ENCODE results near the gene PRX. TPM values are rescaled to one million over a fixed set of nuclear protein-coding genes. Genes with fewer than 3 reads are reported as not detected.

PRX gene
- total RNA-seq, 1 experiment from 2014 or later: 4.8 TPM

DNA sequence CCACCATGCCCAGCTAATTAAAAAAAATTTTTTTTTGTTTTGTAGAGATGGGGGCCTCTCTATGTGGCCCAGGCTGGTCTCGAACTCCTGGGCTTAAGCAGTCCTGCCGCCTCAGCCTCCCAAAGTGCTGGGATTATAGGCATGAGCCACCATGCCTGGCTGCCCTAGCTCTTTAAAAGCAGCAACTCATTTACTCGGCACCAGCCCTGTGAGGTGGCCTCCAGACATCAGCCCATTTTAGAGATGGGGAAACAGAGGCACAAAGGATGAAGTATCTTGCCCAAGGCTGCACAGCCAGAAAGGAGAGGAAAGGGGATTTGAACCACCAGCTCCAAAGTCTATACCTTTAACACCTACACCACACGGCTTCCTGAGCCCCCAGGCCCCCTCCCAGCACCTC lies 312 bp downstream of the PRX start (continued):
- TF ChIP-seq, protein P1, sequence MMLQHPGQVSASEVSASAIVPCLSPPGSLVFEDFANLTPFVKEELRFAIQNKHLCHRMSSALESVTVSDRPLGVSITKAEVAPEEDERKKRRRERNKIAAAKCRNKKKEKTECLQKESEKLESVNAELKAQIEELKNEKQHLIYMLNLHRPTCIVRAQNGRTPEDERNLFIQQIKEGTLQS (IDR thresholded peaks at IDR 0.05): no peak
- TF ChIP-seq, protein P2, sequence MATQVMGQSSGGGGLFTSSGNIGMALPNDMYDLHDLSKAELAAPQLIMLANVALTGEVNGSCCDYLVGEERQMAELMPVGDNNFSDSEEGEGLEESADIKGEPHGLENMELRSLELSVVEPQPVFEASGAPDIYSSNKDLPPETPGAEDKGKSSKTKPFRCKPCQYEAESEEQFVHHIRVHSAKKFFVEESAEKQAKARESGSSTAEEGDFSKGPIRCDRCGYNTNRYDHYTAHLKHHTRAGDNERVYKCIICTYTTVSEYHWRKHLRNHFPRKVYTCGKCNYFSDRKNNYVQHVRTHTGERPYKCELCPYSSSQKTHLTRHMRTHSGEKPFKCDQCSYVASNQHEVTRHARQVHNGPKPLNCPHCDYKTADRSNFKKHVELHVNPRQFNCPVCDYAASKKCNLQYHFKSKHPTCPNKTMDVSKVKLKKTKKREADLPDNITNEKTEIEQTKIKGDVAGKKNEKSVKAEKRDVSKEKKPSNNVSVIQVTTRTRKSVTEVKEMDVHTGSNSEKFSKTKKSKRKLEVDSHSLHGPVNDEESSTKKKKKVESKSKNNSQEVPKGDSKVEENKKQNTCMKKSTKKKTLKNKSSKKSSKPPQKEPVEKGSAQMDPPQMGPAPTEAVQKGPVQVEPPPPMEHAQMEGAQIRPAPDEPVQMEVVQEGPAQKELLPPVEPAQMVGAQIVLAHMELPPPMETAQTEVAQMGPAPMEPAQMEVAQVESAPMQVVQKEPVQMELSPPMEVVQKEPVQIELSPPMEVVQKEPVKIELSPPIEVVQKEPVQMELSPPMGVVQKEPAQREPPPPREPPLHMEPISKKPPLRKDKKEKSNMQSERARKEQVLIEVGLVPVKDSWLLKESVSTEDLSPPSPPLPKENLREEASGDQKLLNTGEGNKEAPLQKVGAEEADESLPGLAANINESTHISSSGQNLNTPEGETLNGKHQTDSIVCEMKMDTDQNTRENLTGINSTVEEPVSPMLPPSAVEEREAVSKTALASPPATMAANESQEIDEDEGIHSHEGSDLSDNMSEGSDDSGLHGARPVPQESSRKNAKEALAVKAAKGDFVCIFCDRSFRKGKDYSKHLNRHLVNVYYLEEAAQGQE (IDR thresholded peaks at IDR 0.05; ENCODE audit: low read depth): no peak

DNA sequence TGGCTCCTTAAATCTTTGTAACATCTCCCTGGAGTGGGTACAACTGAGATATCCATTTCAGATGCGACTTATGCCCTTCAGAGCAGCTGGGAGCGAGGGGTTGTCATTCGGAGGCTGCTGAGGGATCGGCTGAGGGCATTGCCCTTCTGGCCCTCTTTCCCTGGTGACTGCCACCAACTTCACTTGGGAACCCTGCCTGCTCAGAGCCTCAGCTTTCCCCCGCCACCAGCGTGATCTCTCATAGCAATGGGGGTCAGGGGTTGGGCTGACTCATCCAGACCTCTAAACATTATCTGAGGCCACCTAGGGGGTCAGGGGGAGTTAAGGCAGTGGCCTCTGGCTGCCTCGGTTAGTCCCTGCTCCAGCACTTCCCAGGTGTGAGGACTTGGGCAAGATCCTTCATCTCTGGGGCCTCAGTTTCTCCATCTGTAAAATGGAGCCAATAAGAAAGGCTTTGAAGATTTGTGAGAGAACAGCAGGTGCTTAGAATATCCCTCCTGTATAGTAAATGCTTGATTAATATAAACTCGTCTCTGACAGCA lies 1.1 kb downstream of the PRX start:
- Histone ChIP-seq H3K9ac (ENCODE audit: low read length) (peak overlapping the region; percentile 62), H3K4me2 (ENCODE audit: low read length) (peak overlapping the region; percentile 87), H2AFZ (ENCODE audit: low read depth, low read length, poor library complexity, severe bottlenecking) (no peak overlapping the region), H3K27me3 (ENCODE audit: insufficient read depth, low read length) (no peaks in the 10 kb centered on the region), H3K36me3 (ENCODE audit: control insufficient read depth in 1 of 2, insufficient read depth in 2 of 2, low read length in 2 of 2) (no peaks in the 10 kb centered on the region), H3K79me2 (ENCODE audit: insufficient read depth, low read length) (no peaks in the 10 kb centered on the region), H3K9me2 (ENCODE audit: insufficient read depth) (no peaks in the 10 kb centered on the region), H4K20me1 (ENCODE audit: insufficient read depth) (no peaks in the 10 kb centered on the region), H3K4me1 (ENCODE audit: control insufficient read depth in 1 of 2, insufficient read depth in 2 of 2, low read length in 2 of 2) (peaks cover 33 to 61% of the 10 kb centered on the region in 2 experiments), H3K9me3 (ENCODE audit: control insufficient read depth in 1 of 2, insufficient read depth in 1 of 2, low read depth in 1 of 2, low read length in 2 of 2) (no peaks in the 10 kb centered on the region), H3K4me3 (replicated peaks in 1 of 2; ENCODE audit: low read depth in 1 of 2, low read length in 2 of 2) (peak overlapping the region in 1 of 2 experiments; percentile 45; a peak in 2 of 4 replicates), H3K27ac (ENCODE audit: low read depth, low read length) (peak overlapping the region; percentile 43; the same call in 1 of the 2 replicates)
- no TSS peak for BruUV-seq (replicated peaks)
- intact Hi-C loops (cut with micrococcal nuclease): no loop called here
- ATAC-seq (no peak), DNase-seq (ENCODE audit: low read depth, low spot score) (no peak)
- CTCF ChIA-PET: interaction anchor here (1.1 kb wide), 1 partner anchor 9 kb away, joined by 3 read pairs; no protein-coding TSS in a partner anchor
- POLR2A ChIA-PET: interaction anchor here (1.1 to 4.8 kb wide), 3 partner anchors 8 to 21 kb away, joined by 3 to 14 read pairs (median 5); partner anchors contain the start of gene SERTAD1
- TF ChIP-seq EGR1 (IDR thresholded peaks at IDR 0.05; ENCODE audit: low read depth) (no peak), EZH2 (IDR thresholded peaks at IDR 0.05) (no peak), JUND (IDR thresholded peaks at IDR 0.05) (no peak), RAD21 (IDR thresholded peaks at IDR 0.05; ENCODE audit: low read depth) (no peak), POLR2AphosphoS5 (IDR thresholded peaks at IDR 0.05; ENCODE audit: low read depth, low read length) (no peak), SIN3A (IDR thresholded peaks at IDR 0.05; ENCODE audit: low read depth) (no peak), ZNF274 (IDR thresholded peaks at IDR 0.05; ENCODE audit: low read depth, low read length) (no peak)
- TF ChIP-seq, protein P3, sequence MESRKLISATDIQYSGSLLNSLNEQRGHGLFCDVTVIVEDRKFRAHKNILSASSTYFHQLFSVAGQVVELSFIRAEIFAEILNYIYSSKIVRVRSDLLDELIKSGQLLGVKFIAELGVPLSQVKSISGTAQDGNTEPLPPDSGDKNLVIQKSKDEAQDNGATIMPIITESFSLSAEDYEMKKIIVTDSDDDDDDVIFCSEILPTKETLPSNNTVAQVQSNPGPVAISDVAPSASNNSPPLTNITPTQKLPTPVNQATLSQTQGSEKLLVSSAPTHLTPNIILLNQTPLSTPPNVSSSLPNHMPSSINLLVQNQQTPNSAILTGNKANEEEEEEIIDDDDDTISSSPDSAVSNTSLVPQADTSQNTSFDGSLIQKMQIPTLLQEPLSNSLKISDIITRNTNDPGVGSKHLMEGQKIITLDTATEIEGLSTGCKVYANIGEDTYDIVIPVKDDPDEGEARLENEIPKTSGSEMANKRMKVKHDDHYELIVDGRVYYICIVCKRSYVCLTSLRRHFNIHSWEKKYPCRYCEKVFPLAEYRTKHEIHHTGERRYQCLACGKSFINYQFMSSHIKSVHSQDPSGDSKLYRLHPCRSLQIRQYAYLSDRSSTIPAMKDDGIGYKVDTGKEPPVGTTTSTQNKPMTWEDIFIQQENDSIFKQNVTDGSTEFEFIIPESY (IDR thresholded peaks at IDR 0.05; ENCODE audit: extremely low read depth, insufficient replicate concordance, low read length): no peak
- TF ChIP-seq, protein P4, sequence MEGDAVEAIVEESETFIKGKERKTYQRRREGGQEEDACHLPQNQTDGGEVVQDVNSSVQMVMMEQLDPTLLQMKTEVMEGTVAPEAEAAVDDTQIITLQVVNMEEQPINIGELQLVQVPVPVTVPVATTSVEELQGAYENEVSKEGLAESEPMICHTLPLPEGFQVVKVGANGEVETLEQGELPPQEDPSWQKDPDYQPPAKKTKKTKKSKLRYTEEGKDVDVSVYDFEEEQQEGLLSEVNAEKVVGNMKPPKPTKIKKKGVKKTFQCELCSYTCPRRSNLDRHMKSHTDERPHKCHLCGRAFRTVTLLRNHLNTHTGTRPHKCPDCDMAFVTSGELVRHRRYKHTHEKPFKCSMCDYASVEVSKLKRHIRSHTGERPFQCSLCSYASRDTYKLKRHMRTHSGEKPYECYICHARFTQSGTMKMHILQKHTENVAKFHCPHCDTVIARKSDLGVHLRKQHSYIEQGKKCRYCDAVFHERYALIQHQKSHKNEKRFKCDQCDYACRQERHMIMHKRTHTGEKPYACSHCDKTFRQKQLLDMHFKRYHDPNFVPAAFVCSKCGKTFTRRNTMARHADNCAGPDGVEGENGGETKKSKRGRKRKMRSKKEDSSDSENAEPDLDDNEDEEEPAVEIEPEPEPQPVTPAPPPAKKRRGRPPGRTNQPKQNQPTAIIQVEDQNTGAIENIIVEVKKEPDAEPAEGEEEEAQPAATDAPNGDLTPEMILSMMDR (IDR thresholded peaks at IDR 0.05 in 2 of 3, conservative IDR thresholded peaks at IDR 0.05 in 1 of 3; ENCODE audit: borderline replicate concordance in 1 of 3, insufficient read depth in 1 of 3, low read depth in 2 of 3, low read length in 2 of 3): no peak
- RAD21 ChIA-PET (ENCODE audit: low non-redundant PET in 1 of 2, low total read pairs in 2 of 2, uncharacterized antibody in 2 of 2, unreplicated experiment in 2 of 2): no interaction called here
